Measurements from ENCODE around the gene SMAP1.

- TF ChIP-seq, protein P1, sequence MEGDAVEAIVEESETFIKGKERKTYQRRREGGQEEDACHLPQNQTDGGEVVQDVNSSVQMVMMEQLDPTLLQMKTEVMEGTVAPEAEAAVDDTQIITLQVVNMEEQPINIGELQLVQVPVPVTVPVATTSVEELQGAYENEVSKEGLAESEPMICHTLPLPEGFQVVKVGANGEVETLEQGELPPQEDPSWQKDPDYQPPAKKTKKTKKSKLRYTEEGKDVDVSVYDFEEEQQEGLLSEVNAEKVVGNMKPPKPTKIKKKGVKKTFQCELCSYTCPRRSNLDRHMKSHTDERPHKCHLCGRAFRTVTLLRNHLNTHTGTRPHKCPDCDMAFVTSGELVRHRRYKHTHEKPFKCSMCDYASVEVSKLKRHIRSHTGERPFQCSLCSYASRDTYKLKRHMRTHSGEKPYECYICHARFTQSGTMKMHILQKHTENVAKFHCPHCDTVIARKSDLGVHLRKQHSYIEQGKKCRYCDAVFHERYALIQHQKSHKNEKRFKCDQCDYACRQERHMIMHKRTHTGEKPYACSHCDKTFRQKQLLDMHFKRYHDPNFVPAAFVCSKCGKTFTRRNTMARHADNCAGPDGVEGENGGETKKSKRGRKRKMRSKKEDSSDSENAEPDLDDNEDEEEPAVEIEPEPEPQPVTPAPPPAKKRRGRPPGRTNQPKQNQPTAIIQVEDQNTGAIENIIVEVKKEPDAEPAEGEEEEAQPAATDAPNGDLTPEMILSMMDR (IDR thresholded peaks at IDR 0.05; ENCODE audit: low read depth, low read length): no peak
- no peak for TF ChIP-seq EZH2phosphoT487 (IDR thresholded peaks at IDR 0.05; ENCODE audit: low read depth)
Observed at GRCh38 chr6:70673601-70674000, 5.9 kb downstream of the SMAP1 start.

All from OCI-LY3 (cell line).